H1 (cell line): Measurements from ENCODE around the gene EFHC1. TPM values are rescaled to one million over a fixed set of nuclear protein-coding genes. Genes with fewer than 3 reads are reported as not detected.
"Not testable (repeated sequence)": the region's sequence is repeated elsewhere in the genome, so short reads cannot be mapped to it uniquely, and the experiment has no call there.

Experiments used
- CTCF ChIA-PET: fragments of 300-600 bp; sonication (Branson Sonifier 250); formaldehyde crosslinking; loops from one replicate; lab custom pipeline; 2021; ENCODE audit not compliant: partially characterized antibody; lab: Charles Lee
- POLR2A ChIA-PET: fragments of 300-600 bp; sonication (Branson Sonifier 250); formaldehyde crosslinking; loops from one replicate; lab custom pipeline; 2021; ENCODE audit warnings: inconsistent platforms; ENCODE audit not compliant: partially characterized antibody; lab: Charles Lee
- DNase-seq, 2 experiments: peaks; one replicate each; pipeline versions ENCODE4 v3.0.0 to v3.0.0-alpha.2; 2010 to 2022; ENCODE audit warnings: low spot score in 2 of 2, low read depth in 1 of 2, mixed read lengths in 1 of 2
- FAIRE-seq: peaks from 2 replicates; lab custom pipeline; 2011; peaks lifted over from hg19 to GRCh38; lab: Jason Lieb, UNC
- H2AFZ ChIP-seq: 2 replicates; pipeline ENCODE4 v1.8.1; 2012; ENCODE audit warnings: low read length, inconsistent platforms
- H2AK5ac ChIP-seq: 2 replicates; pipeline ENCODE4 v1.6.1; 2013; ENCODE audit warnings: low read depth, low read length
- H2BK120ac ChIP-seq: replicated peaks from 2 replicates; pipeline ENCODE3; 2013; ENCODE audit warnings: low read depth, low read length, inconsistent platforms
- H2BK12ac ChIP-seq: 2 replicates; pipeline ENCODE4 v1.6.1; 2013; ENCODE audit warnings: low read depth, low read length
- H2BK15ac ChIP-seq: 2 replicates; pipeline ENCODE4 v1.6.1; 2013; ENCODE audit warnings: low read length
- H2BK20ac ChIP-seq: 2 replicates; pipeline ENCODE4 v1.6.1; 2013; ENCODE audit warnings: low read length
- H2BK5ac ChIP-seq: 2 replicates; pipeline ENCODE4 v1.6.1; 2013; ENCODE audit warnings: low read depth, low read length
- H3K14ac ChIP-seq: 2 replicates; pipeline ENCODE4 v1.6.1; 2013; ENCODE audit warnings: inconsistent platforms; ENCODE audit not compliant: insufficient read length
- H3K18ac ChIP-seq: 2 replicates; pipeline ENCODE4 v1.6.1; 2013; ENCODE audit warnings: low read length; ENCODE audit errors: extremely low read depth
- H3K23ac ChIP-seq: 2 replicates; pipeline ENCODE4 v1.6.1; 2013; ENCODE audit warnings: inconsistent platforms; ENCODE audit not compliant: insufficient read length
- H3K23me2 ChIP-seq: 2 replicates; pipeline ENCODE4 v1.6.1; 2013; ENCODE audit warnings: low read depth, low read length
- H3K27ac ChIP-seq: 2 replicates; pipeline ENCODE4 v1.6.1; 2011; ENCODE audit warnings: low read depth, low read length, inconsistent platforms
- H3K27me3 ChIP-seq, 4 experiments: replicated peaks in 1 of 4; 1 replicate in 1 of 4; 2 replicates in 3 of 4; pipeline versions ENCODE4 v1.6.1 to v1.8.1; 2011 to 2013; ENCODE audit warnings: low read length in 3 of 4, mild to moderate bottlenecking in 3 of 4, inconsistent platforms in 2 of 4, mixed read lengths in 2 of 4, moderate library complexity in 1 of 4; ENCODE audit not compliant: control insufficient read depth in 3 of 4, insufficient read depth in 3 of 4; ENCODE audit errors: extremely low read depth in 1 of 4
- H3K36me3 ChIP-seq, 4 experiments: 2 replicates each; pipeline versions ENCODE4 v1.6.1 to v1.8.1; 2011 to 2013; ENCODE audit warnings: mild to moderate bottlenecking in 4 of 4, low read length in 3 of 4, moderate library complexity in 2 of 4, control low read depth in 1 of 4, inconsistent platforms in 1 of 4; ENCODE audit not compliant: insufficient read depth in 4 of 4, control insufficient read depth in 2 of 4
- H3K4ac ChIP-seq: replicated peaks from 2 replicates; pipeline ENCODE3; 2013; ENCODE audit warnings: low read length, low read depth, mixed read lengths, inconsistent platforms; ENCODE audit not compliant: insufficient read length
- H3K4me1 ChIP-seq, 4 experiments: replicated peaks in 1 of 4; 1 replicate in 1 of 4; 2 replicates in 3 of 4; pipeline versions ENCODE4 v1.6.1 to v1.8.1; 2011 to 2013; ENCODE audit warnings: low read length in 3 of 4, inconsistent platforms in 2 of 4, mixed read lengths in 1 of 4; ENCODE audit not compliant: insufficient read depth in 4 of 4, control insufficient read depth in 3 of 4
- H3K4me2 ChIP-seq, 2 experiments: 2 replicates each; pipeline versions ENCODE4 v1.6.1 to v1.8.1; 2011 to 2013; ENCODE audit warnings: low read depth in 2 of 2, low read length in 2 of 2, control low read depth in 1 of 2, inconsistent platforms in 1 of 2, mild to moderate bottlenecking in 1 of 2; ENCODE audit not compliant: insufficient read depth in 1 of 2
- H3K4me3 ChIP-seq, 4 experiments: fragments of 200-600, 300-600 bp in 1 of 4; sonication (generic), shearing (Covaris generic), sonication (Bioruptor Twin) in 1 of 4; 2 replicates each; pipeline versions ENCODE4 v1.5.1 to v1.8.1; 2011 to 2016; ENCODE audit warnings: low read length in 4 of 4, low read depth in 3 of 4, control low read depth in 2 of 4, inconsistent platforms in 2 of 4, mild to moderate bottlenecking in 2 of 4, mixed read lengths in 1 of 4, moderate library complexity in 1 of 4; ENCODE audit not compliant: insufficient read depth in 2 of 4; ENCODE audit errors: extremely low read depth in 1 of 4
- H3K56ac ChIP-seq: replicated peaks from 2 replicates; pipeline ENCODE3; 2013; ENCODE audit warnings: low read depth, mild to moderate bottlenecking, mixed read lengths, low read length, inconsistent platforms; ENCODE audit not compliant: insufficient read length
- H3K79me1 ChIP-seq: 2 replicates; pipeline ENCODE4 v1.6.1; 2013; ENCODE audit warnings: low read depth, low read length, control low read depth
- H3K79me2 ChIP-seq, 2 experiments: 2 replicates each; pipeline versions ENCODE4 v1.6.1 to v1.8.1; 2012 to 2013; ENCODE audit warnings: low read length in 2 of 2, mild to moderate bottlenecking in 2 of 2, inconsistent platforms in 1 of 2; ENCODE audit not compliant: insufficient read depth in 2 of 2, control insufficient read depth in 1 of 2
- H3K9ac ChIP-seq, 4 experiments: replicated peaks in 1 of 4; 1 replicate in 1 of 4; 2 replicates in 3 of 4; pipeline versions ENCODE4 v1.6.1 to v1.8.1; 2011 to 2013; ENCODE audit warnings: low read depth in 3 of 4, low read length in 3 of 4, control low read depth in 2 of 4, mild to moderate bottlenecking in 2 of 4, moderate library complexity in 2 of 4, inconsistent platforms in 1 of 4; ENCODE audit errors: extremely low read depth in 1 of 4
- H3K9me3 ChIP-seq, 2 experiments: 2 replicates each; pipeline versions ENCODE4 v1.6.1 to v1.8.1; 2012 to 2013; ENCODE audit warnings: mild to moderate bottlenecking in 2 of 2, moderate library complexity in 2 of 2, control low read depth in 1 of 2, inconsistent platforms in 1 of 2, low read depth in 1 of 2, low read length in 1 of 2, mixed read lengths in 1 of 2; ENCODE audit not compliant: insufficient read depth in 2 of 2
- H4K20me1 ChIP-seq, 2 experiments: replicated peaks in 1 of 2; 2 replicates each; pipeline versions ENCODE3 to v1.8.1; 2011 to 2013; ENCODE audit warnings: inconsistent platforms in 2 of 2, low read length in 2 of 2, mild to moderate bottlenecking in 1 of 2; ENCODE audit not compliant: insufficient read depth in 2 of 2, control insufficient read depth in 1 of 2
- H4K5ac ChIP-seq: 2 replicates; pipeline ENCODE4 v1.6.1; 2013; ENCODE audit warnings: low read length, low read depth, mixed read lengths, inconsistent platforms; ENCODE audit not compliant: insufficient read length
- H4K8ac ChIP-seq: 2 replicates; pipeline ENCODE4 v1.8.0; 2013; ENCODE audit warnings: mild to moderate bottlenecking, moderate library complexity, low read length, inconsistent platforms; ENCODE audit not compliant: insufficient read depth; ENCODE audit errors: extremely low read depth
- H4K91ac ChIP-seq: replicated peaks from 2 replicates; pipeline ENCODE3; 2013; ENCODE audit warnings: low read length, mixed read lengths, inconsistent platforms; ENCODE audit not compliant: insufficient read length
- ATF2 ChIP-seq: IDR thresholded peaks from 2 replicates; pipeline ENCODE4 v1.6.1; 2012; ENCODE audit warnings: low read length, inconsistent platforms
- CTCF ChIP-seq, 3 experiments: IDR thresholded peaks; 1 replicate in 2 of 3; 2 replicates in 1 of 3; pipeline versions ENCODE4 v1.5.1 to v1.6.1; 2011; ENCODE audit warnings: low read length in 3 of 3, mild to moderate bottlenecking in 3 of 3, inconsistent platforms in 2 of 3, low read depth in 1 of 3, moderate library complexity in 1 of 3; ENCODE audit not compliant: insufficient read depth in 1 of 3; ENCODE audit errors: control extremely low read depth in 1 of 3
- NANOG ChIP-seq: IDR thresholded peaks from 2 replicates; pipeline ENCODE4 v1.6.1; 2011; ENCODE audit warnings: low read length, low read depth, mild to moderate bottlenecking, inconsistent platforms; ENCODE audit not compliant: insufficient read depth, poor library complexity, severe bottlenecking
- POLR2AphosphoS5 ChIP-seq: IDR thresholded peaks from 2 replicates; pipeline ENCODE4 v1.6.1; 2011; ENCODE audit warnings: low read depth, low read length
- WGBS, 2 experiments: shearing (Covaris generic) in 1 of 2; methylation state at CpG; one replicate each; pipeline versions ENCODE4 v1.1.6 to v1.1.7; 2013 to 2015; ENCODE audit warnings: low lambda C conversion rate in 2 of 2, mixed read lengths in 2 of 2, inconsistent platforms in 1 of 2, low coverage in 1 of 2, missing lambda C conversion rate in 1 of 2; ENCODE audit not compliant: insufficient replicate concordance in 2 of 2, insufficient coverage in 1 of 2, insufficient read length in 1 of 2; ENCODE audit errors: extremely low coverage in 1 of 2, missing lambda C conversion rate in 1 of 2; 5-methylcytosine and 5-hydroxymethylcytosine counted together
- polyA plus RNA-seq, 7 experiments: library from polyadenylated mRNA; depleted of rRNA in 3 of 7; stranded (reverse) in 5 of 7; unstranded in 2 of 7; fragments of >200 nt in 5 of 7; fragments of 200-250 nt in 2 of 7; gene quantifications; 1 replicate in 5 of 7; 2 replicates in 1 of 7; 4 replicates in 1 of 7; pipeline versions ENCODE4 v1.2.1 to v1.2.3, GENCODE V29; 2011 to 2013; ENCODE audit warnings: missing spikeins in 2 of 7, mixed read lengths in 2 of 7
- total RNA-seq: library from RNA; stranded (reverse); fragmentation: NEBNext Ultra II Directional; extraction: Animal tissue kit (Norgen Biotek cat#: 25700); gene quantifications from 2 replicates; pipeline ENCODE4 v1.2.1, GENCODE V29; 2021

EFHC1 gene
- total and polyA plus RNA-seq, 2 of the 8 experiments (the other 6 are each of a cell fraction or from before 2014, with no cell fraction given), result 10.5 to 16.4 TPM

- no peak for TF ChIP-seq ATF2
- TF ChIP-seq CTCF (IDR thresholded peaks at IDR 0.05; ENCODE audit: control extremely low read depth in 1 of 3, insufficient read depth in 1 of 3, low read depth in 1 of 3, low read length in 3 of 3), result no peak
- no peak for TF ChIP-seq POLR2AphosphoS5
- TF ChIP-seq NANOG, result no peak
- TF ChIP-seq, all 59 proteins: peak for 0
These were observed 37.0 kb downstream of the EFHC1 start (continued) for GRCh38 chr6:52457096-52457495.

GRCh38 chr6:52461194-52461593 is 41.1 kb downstream of the EFHC1 start:
- H2BK15ac ChIP-seq, H3K27me3 ChIP-seq, H2BK5ac ChIP-seq, FAIRE-seq, H2AK5ac ChIP-seq, H3K79me2 ChIP-seq, H4K91ac ChIP-seq, DNase-seq, H3K9ac ChIP-seq, H4K20me1 ChIP-seq, POLR2A ChIA-PET, CTCF ChIA-PET, H3K4me3 ChIP-seq, H3K18ac ChIP-seq, H3K4ac ChIP-seq, H3K4me2 ChIP-seq, H3K14ac ChIP-seq, H3K36me3 ChIP-seq, H3K79me1 ChIP-seq, H3K27ac ChIP-seq, H2BK12ac ChIP-seq, H2AFZ ChIP-seq, H3K9me3 ChIP-seq, H3K23me2 ChIP-seq, H3K23ac ChIP-seq, H3K4me1 ChIP-seq, H4K5ac ChIP-seq, H4K8ac ChIP-seq, H2BK20ac ChIP-seq, H2BK120ac ChIP-seq, H3K56ac ChIP-seq: not testable (repeated sequence)
- WGBS, 2 experiments, result 94% methylated on average over 2 of the region's 2 CpGs; no CpG with 5 or more reads in 1 of the 2 experiments
